Osteocyte (in vitro differentiated cells): Measurements from ENCODE around the gene TPO. TPM values are rescaled to one million over a fixed set of nuclear protein-coding genes. Genes with fewer than 3 reads are reported as not detected.

Experiments
- DNase-seq: peaks from one replicate; pipeline ENCODE4 v3.0.0; 2021; ENCODE audit warnings: mixed read lengths; ENCODE audit not compliant: unreplicated experiment; ENCODE audit errors: extremely low spot score
- H3K27ac Mint-ChIP-seq: one replicate; pipeline ENCODE4 v1.8.0; 2021; ENCODE audit warnings: mild to moderate bottlenecking, mixed read lengths; ENCODE audit not compliant: unreplicated experiment
- H3K27me3 Mint-ChIP-seq: one replicate; pipeline ENCODE4 v1.8.0; 2021; ENCODE audit warnings: mixed read lengths; ENCODE audit not compliant: unreplicated experiment
- H3K36me3 Mint-ChIP-seq: one replicate; pipeline ENCODE4 v1.8.0; 2021; ENCODE audit warnings: mixed read lengths; ENCODE audit not compliant: unreplicated experiment
- H3K4me1 Mint-ChIP-seq: one replicate; pipeline ENCODE4 v1.8.0; 2021; ENCODE audit warnings: mixed read lengths; ENCODE audit not compliant: unreplicated experiment
- H3K4me3 Mint-ChIP-seq: one replicate; pipeline ENCODE4 v1.8.0; 2021; ENCODE audit warnings: mild to moderate bottlenecking, moderate library complexity, mixed read lengths; ENCODE audit not compliant: unreplicated experiment
- H3K9me3 Mint-ChIP-seq: one replicate; pipeline ENCODE4 v1.8.0; 2021; ENCODE audit warnings: mixed read lengths; ENCODE audit not compliant: unreplicated experiment
- CTCF ChIP-seq: fragments of 200-600 bp; sonication (generic); IDR thresholded peaks from 2 replicates; pipeline ENCODE4 v1.5.0; 2021; ENCODE audit warnings: antibody characterized with exemption, mild to moderate bottlenecking, moderate library complexity
- total RNA-seq: library from RNA; stranded (reverse); gene quantifications from 2 replicates; pipeline ENCODE4 v1.2.1, GENCODE V29; 2021

Gene TPO
- total RNA-seq, 1 donor from 2014 or later, result not detected

- Mint-ChIP-seq H3K27me3 (no peaks in the 10 kb centered on the region), H3K36me3 (no peaks in the 10 kb centered on the region), H3K27ac (no peak overlapping the region), H3K4me3 (no peak overlapping the region), H3K9me3 (no peaks in the 10 kb centered on the region), H3K4me1 (no peaks in the 10 kb centered on the region)
- no peak for DNase-seq
- TF ChIP-seq CTCF, result no peak
Observed at GRCh38 chr2:1499033-1499795, 86.0 kb downstream of the TPO start.

GRCh38 chr2:1501038-1501851 lies 88.0 kb downstream of the TPO start:
- no peak for DNase-seq
- H3K27ac Mint-ChIP-seq, result no peak overlapping the region

GRCh38 chr2:1501991-1502390 lies 88.7 kb downstream of the TPO start:
- TF ChIP-seq CTCF, result no peak
- H3K9me3 Mint-ChIP-seq, result no peaks in the 10 kb centered on the region
- H3K27me3 Mint-ChIP-seq, result no peaks in the 10 kb centered on the region
- no peak overlapping the region for H3K4me3 Mint-ChIP-seq
- H3K4me1 Mint-ChIP-seq, result no peaks in the 10 kb centered on the region
- DNase-seq, result no peak
- H3K27ac Mint-ChIP-seq, result no peak overlapping the region
- H3K36me3 Mint-ChIP-seq, result no peaks in the 10 kb centered on the region

More at GRCh38 chr2:1501038-1501851, 88.0 kb downstream of the TPO start:
- H3K27me3 Mint-ChIP-seq, result no peaks in the 10 kb centered on the region
- no peak for TF ChIP-seq CTCF
- no peaks in the 10 kb centered on the region for H3K36me3 Mint-ChIP-seq
- no peak overlapping the region for H3K4me3 Mint-ChIP-seq
- no peaks in the 10 kb centered on the region for H3K9me3 Mint-ChIP-seq
- H3K4me1 Mint-ChIP-seq, result no peaks in the 10 kb centered on the region

GRCh38 chr2:1502891-1503304 lies 89.6 kb downstream of the TPO start:
- no peak for DNase-seq
- Mint-ChIP-seq H3K36me3 (no peaks in the 10 kb centered on the region), H3K4me3 (no peak overlapping the region), H3K4me1 (no peaks in the 10 kb centered on the region), H3K27ac (no peak overlapping the region), H3K27me3 (no peaks in the 10 kb centered on the region), H3K9me3 (no peaks in the 10 kb centered on the region)
- TF ChIP-seq CTCF, result no peak
